AG10803 (cell line): Measurements from ENCODE around the gene TBXT.

Experiments
- DNase-seq: peaks from one replicate; pipeline ENCODE4 v3.0.0; 2010; ENCODE audit warnings: low read depth
- H3K4me3 ChIP-seq: 2 replicates; pipeline ENCODE4 v1.5.1; 2011; ENCODE audit warnings: mild to moderate bottlenecking, low read length, control low read depth
- TF ChIP-seq, protein P1 (sequence below): conservative IDR thresholded peaks from 2 replicates; pipeline ENCODE4 v1.5.1; 2011; ENCODE audit warnings: mild to moderate bottlenecking, low read length, control low read depth, inconsistent platforms

The TBXT gene

DNA sequence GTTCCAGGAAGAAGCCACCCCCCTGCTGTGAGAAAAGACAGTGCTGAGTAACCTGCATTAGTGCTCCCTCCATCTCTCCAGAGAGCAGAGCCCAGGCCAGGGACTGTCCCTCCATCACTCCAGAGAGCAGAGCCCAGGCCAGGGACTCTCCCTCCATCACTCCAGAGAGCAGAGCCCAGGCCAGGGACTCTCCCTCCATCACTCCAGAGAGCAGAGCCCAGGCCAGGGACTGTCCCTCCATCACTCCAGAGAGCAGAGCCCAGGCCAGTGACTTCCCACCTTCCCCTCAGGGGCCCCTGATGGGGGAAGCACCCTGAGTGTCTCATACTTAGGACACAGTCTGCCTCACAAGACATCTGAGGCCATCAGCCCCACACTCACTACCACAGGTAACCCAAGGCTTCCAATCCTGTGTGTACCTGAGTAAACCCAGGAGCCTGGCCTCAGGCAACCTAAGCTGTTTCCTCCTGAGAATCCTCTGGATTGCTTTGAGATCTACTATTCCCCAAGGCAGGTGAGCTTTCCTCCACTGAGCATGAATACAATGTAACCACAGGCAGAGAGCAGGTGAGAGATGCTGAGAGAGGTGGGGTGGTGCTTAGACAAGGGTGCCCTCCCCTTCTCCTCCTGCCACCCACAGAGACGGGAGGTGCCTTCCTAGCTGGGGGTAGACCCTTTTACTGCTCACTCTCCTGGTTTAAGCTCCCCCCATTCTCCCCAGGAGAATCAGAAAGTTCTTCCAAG, 4.9 kb downstream of the TBXT start:
- TF ChIP-seq, protein P1, sequence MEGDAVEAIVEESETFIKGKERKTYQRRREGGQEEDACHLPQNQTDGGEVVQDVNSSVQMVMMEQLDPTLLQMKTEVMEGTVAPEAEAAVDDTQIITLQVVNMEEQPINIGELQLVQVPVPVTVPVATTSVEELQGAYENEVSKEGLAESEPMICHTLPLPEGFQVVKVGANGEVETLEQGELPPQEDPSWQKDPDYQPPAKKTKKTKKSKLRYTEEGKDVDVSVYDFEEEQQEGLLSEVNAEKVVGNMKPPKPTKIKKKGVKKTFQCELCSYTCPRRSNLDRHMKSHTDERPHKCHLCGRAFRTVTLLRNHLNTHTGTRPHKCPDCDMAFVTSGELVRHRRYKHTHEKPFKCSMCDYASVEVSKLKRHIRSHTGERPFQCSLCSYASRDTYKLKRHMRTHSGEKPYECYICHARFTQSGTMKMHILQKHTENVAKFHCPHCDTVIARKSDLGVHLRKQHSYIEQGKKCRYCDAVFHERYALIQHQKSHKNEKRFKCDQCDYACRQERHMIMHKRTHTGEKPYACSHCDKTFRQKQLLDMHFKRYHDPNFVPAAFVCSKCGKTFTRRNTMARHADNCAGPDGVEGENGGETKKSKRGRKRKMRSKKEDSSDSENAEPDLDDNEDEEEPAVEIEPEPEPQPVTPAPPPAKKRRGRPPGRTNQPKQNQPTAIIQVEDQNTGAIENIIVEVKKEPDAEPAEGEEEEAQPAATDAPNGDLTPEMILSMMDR = no peak
- H3K4me3 ChIP-seq = no peak overlapping the region
- DNase-seq = no peak

DNA sequence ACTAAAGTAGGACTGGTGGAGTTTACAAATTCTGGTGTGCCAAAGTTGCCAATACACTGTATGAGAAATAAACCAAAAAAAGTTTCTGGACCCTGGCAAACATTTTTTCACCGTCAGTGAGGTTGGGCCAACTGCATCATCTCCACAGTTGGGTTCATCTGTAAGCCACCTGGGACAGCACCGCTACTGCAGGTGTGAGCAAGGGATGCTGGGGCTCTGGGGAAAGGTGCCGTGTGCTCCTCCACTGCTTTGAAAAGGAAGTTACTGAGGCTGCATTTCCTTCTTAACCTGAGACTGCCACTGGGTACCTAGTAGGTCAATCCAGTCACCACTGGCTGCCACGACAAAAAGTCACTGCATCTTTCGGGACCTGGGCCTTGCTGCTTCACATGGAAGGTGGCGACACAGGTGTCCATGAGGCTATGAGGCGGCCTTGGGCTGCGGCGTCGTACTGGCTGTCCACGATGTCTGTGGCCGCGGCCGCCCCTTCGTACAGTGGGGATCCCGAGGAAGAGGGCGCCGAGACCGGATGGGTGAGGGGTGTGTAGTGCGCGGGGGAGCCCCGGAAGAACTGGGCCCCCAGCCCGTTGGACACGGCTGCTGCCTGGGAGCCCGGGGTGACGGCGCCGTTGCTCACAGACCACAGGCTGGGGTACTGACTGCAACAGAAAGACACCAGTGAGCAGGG, 9.6 kb downstream of the TBXT start:
- H3K4me3 ChIP-seq = no peak overlapping the region
- TF ChIP-seq, protein P1 = no peak
- DNase-seq = no peak

DNA sequence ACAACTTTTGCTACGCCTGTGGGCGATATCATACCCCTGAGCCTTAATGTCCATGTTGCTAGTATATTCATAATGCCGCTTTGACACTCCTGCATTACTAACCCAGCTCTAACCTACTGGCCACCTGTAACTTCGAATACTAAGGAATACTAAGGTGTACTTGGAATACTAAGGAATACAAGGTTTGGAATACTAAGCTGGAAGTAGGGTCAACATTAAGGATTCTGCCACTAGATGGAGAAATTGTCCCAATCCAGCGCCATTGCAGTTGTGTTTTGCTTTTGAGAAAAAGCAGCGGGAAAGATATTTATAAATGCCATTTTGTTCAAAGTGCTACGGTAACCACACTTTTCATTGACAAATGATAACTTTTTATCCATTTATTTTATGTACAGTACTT, 10.7 kb downstream of the TBXT start:
- TF ChIP-seq, protein P1 = peak; percentile 38
- no peak overlapping the region for H3K4me3 ChIP-seq
- peak; percentile 3 for DNase-seq

DNA sequence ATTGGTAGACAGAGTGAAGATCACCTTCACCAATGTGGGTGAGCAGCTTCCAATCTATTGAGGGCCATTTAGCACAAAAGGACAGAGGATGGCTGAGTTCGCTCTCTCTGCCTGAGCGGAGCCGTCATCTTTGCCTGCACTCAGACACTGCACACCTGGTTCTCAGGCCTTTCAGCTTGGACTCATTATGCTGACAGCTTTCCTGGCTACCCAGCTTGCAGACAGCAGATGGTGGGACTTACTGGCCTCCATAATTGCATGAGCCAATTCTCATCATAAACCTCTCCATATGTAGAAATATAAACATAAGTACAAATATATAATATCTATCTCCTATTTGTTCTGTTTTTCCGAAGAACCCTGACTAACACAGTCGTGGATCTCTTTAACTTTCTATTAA, 13.7 kb downstream of the TBXT start:
- H3K4me3 ChIP-seq = no peak overlapping the region
- DNase-seq = no peak
- TF ChIP-seq, protein P1 = no peak

DNA sequence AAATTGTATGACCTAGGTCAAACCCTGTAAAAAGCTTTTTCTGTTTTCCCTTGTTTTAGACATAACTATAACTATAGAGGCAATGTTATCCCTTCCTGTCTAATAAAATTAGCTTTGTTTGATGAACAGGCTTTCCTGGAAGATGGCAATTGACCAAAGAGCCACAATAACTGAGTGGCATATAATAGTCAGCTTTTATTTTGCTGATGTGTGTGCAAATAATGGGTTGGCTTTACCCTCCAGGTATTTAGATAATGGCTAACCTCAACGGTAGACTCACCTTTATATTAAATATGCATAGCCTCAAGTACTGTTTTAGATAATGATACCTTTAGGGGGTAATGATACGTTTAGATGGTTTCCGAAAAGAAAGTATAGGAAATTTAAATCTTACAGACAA, 15.0 kb downstream of the TBXT start:
- TF ChIP-seq, protein P1 = no peak
- no peak overlapping the region for H3K4me3 ChIP-seq
- no peak for DNase-seq

DNA sequence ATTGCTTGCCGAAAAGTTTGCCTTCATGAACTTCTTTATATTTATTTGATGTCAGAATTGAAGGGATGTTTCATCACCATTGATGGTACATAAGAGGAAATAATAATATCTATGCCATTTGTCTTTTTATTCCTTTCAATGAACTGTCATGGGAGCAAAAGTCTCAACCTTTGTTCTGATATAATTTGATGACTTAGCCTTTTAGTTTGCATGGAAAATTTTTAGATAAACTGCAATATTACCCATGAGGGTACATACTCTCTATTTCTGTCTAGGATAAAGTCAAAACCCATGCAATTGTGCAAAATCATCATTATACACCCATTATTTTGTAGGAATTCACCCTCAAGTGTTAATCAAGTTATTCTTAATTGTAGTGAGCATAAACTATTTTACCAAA, 15.9 kb downstream of the TBXT start:
- TF ChIP-seq, protein P1 = no peak
- H3K4me3 ChIP-seq = no peak overlapping the region
- no peak for DNase-seq

DNA sequence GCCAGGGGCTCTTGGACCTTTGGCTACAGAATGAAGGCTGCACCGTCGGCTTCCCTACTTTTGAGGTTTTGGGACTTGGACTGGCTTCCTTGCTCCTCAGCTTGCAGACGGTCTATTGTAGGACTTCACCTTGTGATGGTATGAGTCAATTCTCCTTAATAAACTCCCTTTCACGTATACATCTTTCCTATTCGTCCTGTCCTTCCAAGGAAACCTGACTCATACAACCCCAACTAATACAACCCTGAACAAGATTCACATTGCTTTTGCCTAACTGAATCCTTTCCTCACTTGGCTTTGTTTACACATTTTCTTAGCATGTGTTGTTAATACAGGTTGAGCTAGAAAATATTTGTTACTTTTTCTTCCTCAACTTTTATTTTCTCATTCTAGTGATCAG, 21.9 kb downstream of the TBXT start:
- peak; percentile 2 for DNase-seq
- H3K4me3 ChIP-seq = no peak overlapping the region
- TF ChIP-seq, protein P1 = no peak
